Measurements from ENCODE around the gene DLX4.

Gene DLX4

DNA sequence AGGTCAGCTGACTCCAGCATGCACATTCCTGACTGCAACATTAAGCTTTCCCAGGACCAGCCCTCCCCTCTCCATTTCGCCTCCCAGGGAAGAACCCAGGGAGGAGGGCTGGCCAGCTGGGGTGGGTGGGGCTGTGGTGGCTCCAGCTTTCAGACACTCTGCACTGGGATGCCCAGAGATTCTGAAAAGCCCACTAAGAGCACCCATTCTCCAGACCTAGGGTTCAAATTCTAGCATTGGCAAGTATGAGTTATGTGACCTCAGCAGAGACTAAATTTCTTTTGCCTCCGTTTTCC, 18.2 kb downstream of the DLX4 start:
- DNase-seq (ENCODE audit: low spot score), result no peak

GRCh38 chr17:49987681-49988441, 18.9 kb downstream of the DLX4 start:
- DNase-seq (ENCODE audit: low spot score), result peak; percentile 15

DNA sequence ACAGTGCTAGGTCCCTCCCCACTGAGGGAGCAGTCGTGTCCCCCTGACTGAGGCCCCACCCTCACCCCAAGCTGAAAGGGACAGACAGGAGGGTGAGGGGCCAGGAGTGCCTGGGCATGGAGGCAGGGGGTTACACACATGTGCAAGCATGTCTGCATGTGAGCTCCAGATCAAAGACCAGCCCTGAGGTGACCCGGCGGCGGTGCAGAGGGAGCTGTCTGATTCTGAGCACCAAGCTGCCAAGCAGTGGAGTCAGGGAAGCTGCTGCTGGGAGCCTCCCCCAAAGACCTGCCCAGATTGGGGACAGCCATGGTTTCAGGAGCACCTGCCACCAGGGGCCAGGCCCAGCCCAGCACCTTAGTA, 20.5 kb downstream of the DLX4 start:
- no peak for DNase-seq (ENCODE audit: low spot score)

DNA sequence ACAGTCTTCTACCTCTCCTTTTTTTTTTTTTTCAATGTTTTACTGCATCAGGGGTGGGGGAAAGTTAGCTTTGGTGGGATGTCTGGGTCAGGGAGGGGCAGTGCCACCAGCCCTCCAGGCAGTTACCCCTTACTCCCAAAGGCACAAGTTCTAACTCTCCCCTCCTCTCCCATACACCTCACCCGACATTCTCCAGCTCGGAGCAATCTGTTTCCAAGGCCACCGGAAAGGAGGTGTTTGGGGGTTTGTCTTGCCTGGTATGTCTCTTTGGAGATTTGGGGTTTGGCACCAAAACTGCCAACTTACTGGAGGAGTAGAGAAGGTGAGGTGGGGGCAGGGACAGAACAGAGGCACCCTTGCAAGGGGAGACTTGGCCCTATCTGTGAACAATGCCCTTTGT, 21.3 kb downstream of the DLX4 start:
- no peak for DNase-seq (ENCODE audit: low spot score)

- DNase-seq (ENCODE audit: low spot score), result no peak
Observed at GRCh38 chr17:49990921-49991320, 21.9 kb downstream of the DLX4 start.

GRCh38 chr17:49991409-49991808, 22.4 kb downstream of the DLX4 start:
- DNase-seq (ENCODE audit: low spot score), result no peak

GRCh38 chr17:49992191-49992932, 23.4 kb downstream of the DLX4 start:
- DNase-seq (ENCODE audit: low spot score), result no peak

- no peak for DNase-seq (ENCODE audit: low spot score)
Observed at GRCh38 chr17:49992933-49993422, 24.0 kb downstream of the DLX4 start.

DNA sequence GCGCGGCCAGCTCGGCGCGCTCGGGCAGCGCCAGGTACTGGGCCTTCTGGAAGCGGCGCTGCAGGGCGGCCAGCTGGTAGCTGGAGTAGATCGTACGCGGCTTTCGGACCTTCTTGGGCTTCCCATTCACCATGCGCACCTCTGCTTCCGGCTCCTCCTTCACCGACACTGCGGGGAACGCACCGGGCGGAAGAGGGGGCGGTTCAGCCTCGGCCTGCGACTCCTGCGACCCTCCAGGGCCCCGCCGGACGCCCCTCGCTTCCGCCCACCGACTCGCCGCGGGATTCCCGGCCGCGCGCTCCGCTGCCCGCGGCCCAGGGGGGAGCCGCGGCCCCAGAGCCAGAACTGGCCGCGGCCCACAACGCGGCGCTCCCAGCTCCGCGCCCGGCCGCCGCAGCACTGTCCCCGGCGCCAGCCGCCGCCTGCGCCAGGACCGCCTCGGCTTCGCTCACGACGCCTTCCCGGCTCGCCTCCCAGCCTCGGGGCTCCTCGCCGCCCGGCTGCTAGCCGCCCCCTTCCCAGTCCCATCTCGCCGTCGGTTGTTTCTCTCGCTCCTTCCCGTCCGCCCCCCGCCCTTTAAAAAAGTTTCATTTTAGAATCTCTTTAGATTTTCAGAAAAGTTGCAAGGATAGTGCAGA, 24.6 kb downstream of the DLX4 start:
- no peak for DNase-seq (ENCODE audit: low spot score)

DNA sequence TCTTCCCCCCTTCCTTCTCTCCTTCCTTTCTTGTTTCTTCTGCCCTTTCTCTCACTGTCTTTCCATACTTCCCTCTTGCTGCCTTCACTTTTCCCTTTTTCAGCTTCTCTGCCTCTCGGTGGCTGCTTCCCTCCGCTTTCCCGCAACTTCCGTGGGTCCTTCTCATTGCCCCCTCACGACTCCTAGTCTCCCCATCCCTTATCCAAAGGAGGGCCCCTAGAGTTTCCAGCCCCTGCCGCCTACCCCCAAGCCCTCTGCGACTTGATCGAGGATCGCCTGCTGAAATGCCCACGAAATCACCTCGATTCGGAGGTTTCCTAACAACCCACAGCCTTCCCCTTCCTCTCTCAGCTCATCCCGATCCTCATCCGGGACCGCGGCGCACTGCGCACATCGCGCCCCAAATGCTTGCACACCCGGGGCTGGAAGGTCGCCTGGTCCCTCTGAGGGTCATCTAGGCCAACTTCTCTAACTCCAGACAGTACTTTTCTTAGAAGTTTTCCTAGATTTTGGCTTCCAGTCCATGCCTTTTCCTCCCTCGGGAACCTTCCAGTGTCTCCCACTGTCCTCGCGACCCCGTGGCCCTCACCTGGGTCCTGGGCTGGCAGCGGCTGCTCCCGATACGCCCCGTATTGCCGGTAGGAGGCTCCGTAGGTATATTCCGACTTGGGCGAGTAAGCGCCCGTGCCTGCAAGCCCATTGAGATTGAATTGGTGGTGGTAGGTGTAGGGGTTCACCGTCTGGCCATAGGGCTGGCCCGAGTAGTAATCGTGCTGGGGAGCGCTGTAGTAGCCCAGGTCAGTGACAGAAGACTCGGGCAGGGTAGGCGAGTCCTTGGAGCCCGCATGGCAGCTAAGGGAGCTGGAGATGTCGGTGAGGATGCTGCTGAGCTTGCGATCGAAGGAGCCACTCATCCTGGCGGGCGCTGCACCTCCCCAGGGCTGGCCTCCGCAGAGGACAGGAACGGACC, 25.4 kb downstream of the DLX4 start:
- no peak for DNase-seq (ENCODE audit: low spot score)

- DNase-seq (ENCODE audit: low spot score), result no peak
Observed at GRCh38 chr17:49995055-49995738, 26.2 kb downstream of the DLX4 start, which contains the start of gene DLX3. Gene DLX3 (minus strand): TSS chr17:49995224. CDS start chr17:49994998, 226 bp downstream.

GRCh38 chr17:49996121-49996494, 27.1 kb downstream of the DLX4 start:
- DNase-seq (ENCODE audit: low spot score), result no peak

DNA sequence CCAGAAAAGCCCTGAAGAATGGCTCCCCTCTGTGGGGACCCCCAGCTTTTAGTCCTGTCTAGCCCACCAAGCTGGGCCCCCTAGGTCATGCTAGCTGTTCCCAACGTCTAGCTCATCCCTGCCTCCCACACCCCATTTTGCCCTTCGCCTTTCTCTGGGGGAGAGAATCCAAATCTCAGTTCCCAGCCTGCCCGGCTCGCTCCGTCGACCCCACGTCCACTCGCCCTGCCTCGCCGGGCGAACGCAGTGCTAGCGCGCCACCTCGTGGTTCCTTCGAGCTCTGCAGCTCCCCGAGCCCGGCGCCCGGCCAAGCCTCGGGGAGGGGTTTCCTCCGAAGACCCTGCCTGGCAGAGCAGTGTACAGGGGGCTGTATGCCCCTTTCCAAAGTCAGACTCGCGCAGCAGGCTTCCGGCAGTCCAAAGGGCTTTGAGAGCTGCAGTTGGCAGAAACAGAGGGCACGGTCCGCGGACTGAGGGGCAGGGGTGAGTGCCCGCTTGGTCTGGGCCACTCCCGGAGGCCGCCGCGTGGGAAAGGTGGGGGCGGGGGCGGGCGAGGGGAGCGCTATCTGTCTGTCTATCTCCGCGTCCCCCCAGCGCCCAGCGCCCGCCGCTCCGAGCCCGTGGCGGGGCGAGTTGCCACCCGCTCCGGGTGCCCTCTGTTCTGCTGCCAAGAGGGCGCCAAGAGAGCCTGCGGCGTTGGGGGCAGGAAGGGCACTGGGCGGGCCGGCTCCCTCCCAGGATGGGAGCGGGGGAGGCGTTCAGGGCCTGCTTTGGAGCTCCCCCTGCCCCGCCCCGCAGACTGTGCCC, 27.7 kb downstream of the DLX4 start:
- peak; percentile 72 for DNase-seq (ENCODE audit: low spot score)

DNA sequence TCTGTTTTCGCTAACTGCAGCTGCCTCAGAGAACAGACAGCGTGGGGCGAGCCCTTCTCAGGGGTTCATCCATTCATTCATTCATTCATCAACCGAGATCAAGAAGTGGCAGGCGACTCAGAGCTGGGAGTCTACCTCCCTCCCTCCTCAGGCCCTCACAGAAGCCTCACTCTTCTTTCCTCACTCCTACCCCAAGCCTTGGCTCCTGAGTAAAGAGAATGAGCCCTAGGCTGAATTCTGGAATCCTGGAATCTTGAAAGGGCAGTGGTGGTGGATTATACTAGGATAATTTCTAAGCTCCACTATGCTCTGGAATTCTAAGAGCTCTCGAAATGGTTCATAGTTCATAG, 28.3 kb downstream of the DLX4 start:
- no peak for DNase-seq (ENCODE audit: low spot score)

DNA sequence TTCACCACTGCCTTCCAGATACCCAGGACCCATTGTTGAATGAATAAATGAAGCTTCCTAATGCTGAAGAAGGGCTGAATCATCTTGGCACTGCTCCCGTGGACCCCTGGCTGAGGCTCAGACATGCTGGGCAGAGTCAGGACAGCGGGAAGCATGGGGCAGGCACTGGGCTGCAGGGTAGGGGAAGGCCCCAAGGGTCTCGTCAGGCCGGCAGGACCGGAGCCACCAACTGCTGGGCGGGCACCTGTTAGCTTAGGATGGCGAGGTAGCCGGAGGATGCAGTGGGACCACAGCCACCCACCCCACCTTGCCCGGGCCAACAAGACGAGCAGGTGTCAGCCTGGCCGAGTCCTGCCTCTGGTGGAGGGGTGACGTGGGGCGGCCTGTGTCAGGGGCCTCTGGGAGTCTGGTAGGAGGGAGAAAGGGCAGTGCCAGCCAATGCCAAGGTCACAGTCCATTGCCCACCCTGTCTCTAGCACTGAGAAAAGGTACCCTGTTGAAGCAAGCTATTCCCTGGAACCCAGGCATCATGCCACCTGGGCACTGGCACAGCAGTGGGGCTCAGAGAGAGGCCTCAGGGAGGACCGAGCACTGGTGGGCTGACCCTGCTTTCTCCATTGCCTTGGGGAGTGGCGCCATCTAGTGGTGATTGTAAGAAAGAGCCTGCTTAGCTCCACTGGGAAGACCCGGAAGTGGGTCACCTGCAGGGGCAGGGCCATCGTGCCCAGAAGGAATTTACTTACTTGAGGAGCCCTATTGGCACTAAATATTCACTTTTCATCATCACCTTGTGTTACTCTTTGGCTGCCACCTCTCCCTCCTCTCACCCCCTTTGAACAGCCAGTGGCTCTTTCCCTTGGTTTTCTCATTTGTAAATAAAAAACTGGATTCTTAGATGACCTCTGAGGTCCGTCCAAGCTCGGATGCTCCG, 29.0 kb downstream of the DLX4 start:
- DNase-seq (ENCODE audit: low spot score), result peak; percentile 79

- no peak for DNase-seq (ENCODE audit: low spot score)
Observed at GRCh38 chr17:49998836-49999511, 30.0 kb downstream of the DLX4 start.

- no peak for DNase-seq (ENCODE audit: low spot score)
Observed at GRCh38 chr17:50003911-50004310, 34.9 kb downstream of the DLX4 start.

- DNase-seq (ENCODE audit: low spot score), result no peak
Observed at GRCh38 chr17:50009282-50009681, 40.3 kb downstream of the DLX4 start.

DNA sequence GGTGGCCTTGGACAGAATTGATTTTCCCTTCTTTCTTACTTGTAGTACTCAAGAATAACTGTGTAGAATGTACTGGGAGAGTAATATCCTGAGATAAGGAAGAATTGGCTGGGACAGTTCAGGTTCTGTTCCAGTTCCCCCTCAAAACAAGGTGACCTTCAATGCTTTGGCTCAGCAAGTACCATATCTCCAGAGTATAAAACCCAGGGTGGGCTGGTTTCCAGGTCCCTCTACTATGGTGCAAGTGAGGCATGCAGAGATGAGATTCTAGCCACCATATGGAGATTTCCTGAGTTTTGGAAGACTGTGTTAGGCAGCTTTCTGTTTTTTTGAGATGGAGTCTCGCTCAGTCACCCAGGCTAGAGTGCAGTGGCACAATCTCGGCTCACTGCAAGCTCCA, 44.1 kb downstream of the DLX4 start:
- no peak for DNase-seq (ENCODE audit: low spot score)
